ENCODE results near the gene SPINT2. TPM values are rescaled to one million over a fixed set of nuclear protein-coding genes. Genes with fewer than 3 reads are reported as not detected.

Gene SPINT2
- total RNA-seq, 2 donors from 2014 or later: 6.9 to 9.1 TPM

DNA sequence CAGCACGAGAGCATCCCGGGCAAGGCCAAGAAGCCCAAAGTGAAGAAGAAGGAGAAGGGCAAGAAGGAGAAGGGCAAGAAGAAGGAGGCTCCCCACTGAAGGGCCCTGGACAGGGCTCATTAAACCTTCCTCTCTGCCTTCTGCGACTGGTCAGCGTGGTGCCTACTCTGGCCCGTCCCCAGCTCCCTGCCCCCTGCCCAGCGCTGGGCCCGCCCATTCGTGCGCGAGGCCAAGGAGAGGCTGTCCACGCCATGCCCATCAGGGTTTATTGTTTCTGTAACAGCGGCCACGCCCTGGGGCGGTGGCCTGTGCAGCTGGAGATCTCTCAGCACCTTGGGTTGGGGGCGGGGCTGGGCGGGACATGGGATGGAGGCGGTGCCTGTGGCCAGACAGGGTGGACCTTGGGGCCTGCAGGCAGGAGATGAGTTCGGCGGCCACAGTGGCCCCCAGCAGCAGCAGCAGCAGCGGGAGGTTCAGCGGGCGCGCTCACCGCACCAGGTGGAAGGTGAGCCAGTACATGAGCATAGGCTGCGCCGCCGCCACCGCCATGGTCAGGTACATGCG lies 40.6 kb downstream of the SPINT2 start:
- Mint-ChIP-seq H3K9me3 (no peaks in the 10 kb centered on the region), H3K27ac (no peak overlapping the region), H3K4me3 (no peak overlapping the region), H3K36me3 (no peaks in the 10 kb centered on the region), H3K27me3 (no peaks in the 10 kb centered on the region), H3K4me1 (ENCODE audit: low read depth in 2 of 2) (peaks cover 0 to 3% of the 10 kb centered on the region in 2 donors)
- DNase-seq (ENCODE audit: low spot score): no peak
- ATAC-seq: no peak

DNA sequence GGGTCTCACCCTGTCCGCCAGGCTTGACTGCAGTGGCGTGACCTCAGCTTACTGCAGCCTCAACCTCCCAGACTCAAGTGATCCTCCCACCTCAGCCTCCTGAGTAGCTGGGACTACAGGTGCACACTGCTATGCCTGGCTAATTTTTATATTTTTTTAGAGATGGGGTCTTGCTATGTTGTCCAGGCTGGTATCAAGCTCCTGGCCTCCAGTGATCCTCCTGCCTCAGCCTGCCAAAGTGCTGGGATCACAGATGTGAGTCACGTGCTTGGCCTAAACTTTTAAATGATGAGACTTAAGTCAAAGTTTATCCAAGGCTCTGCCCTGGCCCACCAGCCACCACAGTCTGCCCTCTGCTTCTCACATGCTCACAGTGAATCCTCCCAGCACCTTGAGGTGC lies 41.9 kb downstream of the SPINT2 start:
- Mint-ChIP-seq H3K9me3 (no peaks in the 10 kb centered on the region), H3K4me3 (no peak overlapping the region), H3K4me1 (ENCODE audit: low read depth in 2 of 2) (peaks cover 6 to 7% of the 10 kb centered on the region in 2 donors), H3K27me3 (no peaks in the 10 kb centered on the region), H3K27ac (no peak overlapping the region), H3K36me3 (no peaks in the 10 kb centered on the region)
- no peak for ATAC-seq
- DNase-seq (ENCODE audit: low spot score): no peak

DNA sequence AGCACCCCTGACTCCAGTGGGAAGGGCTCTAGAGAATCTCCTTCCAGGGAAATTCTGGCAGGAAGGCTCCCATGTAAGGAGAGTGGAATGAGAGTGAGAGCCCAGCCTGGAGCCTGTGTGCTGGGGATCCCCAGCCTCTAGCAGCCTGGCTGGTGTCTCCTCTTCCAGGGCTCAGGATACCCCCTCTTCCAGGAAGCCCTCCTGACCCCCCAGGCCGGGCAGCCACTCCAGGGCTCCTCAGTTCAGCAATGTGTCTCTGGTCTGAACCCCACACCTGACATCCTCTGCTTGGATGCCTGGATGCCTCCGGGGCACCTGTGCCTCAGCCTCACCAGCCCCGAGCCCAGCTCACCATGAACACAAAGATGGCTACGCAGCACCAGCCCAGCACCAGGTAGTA lies 42.7 kb downstream of the SPINT2 start:
- H3K9me3 Mint-ChIP-seq: no peaks in the 10 kb centered on the region
- H3K4me3 Mint-ChIP-seq: no peak overlapping the region
- H3K27me3 Mint-ChIP-seq: no peaks in the 10 kb centered on the region
- no peak overlapping the region for H3K27ac Mint-ChIP-seq
- ATAC-seq (no peak), DNase-seq (ENCODE audit: low spot score) (no peak)
- no peaks in the 10 kb centered on the region for H3K36me3 Mint-ChIP-seq
- H3K4me1 Mint-ChIP-seq (ENCODE audit: low read depth in 2 of 2): peaks cover 6 to 7% of the 10 kb centered on the region in 2 donors

DNA sequence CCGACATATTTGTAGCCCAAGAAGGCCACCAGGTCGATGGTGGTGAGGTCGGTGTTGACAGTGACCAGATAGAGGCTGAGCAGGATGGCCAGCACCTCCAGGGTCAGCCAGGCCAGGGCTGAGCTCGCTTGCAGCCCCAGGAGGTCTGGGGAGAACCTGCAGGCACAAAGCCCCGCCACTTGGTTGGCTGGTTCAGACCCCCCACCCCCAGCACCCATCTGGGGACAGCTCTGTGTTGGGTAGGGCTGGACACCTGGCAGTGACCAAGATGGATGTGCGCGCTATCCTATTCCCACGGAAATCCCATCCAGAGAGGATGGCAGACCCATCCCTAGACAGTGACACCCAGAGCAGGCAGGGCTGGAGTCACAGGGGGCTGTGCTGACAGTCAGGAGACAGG lies 43.2 kb downstream of the SPINT2 start:
- no peaks in the 10 kb centered on the region for H3K27me3 Mint-ChIP-seq
- H3K4me3 Mint-ChIP-seq: no peak overlapping the region
- DNase-seq (ENCODE audit: low spot score) (no peak), ATAC-seq (no peak)
- H3K9me3 Mint-ChIP-seq: no peaks in the 10 kb centered on the region
- H3K36me3 Mint-ChIP-seq: no peaks in the 10 kb centered on the region
- peaks cover 6 to 7% of the 10 kb centered on the region in 2 donors for H3K4me1 Mint-ChIP-seq (ENCODE audit: low read depth in 2 of 2)
- H3K27ac Mint-ChIP-seq: no peak overlapping the region

DNA sequence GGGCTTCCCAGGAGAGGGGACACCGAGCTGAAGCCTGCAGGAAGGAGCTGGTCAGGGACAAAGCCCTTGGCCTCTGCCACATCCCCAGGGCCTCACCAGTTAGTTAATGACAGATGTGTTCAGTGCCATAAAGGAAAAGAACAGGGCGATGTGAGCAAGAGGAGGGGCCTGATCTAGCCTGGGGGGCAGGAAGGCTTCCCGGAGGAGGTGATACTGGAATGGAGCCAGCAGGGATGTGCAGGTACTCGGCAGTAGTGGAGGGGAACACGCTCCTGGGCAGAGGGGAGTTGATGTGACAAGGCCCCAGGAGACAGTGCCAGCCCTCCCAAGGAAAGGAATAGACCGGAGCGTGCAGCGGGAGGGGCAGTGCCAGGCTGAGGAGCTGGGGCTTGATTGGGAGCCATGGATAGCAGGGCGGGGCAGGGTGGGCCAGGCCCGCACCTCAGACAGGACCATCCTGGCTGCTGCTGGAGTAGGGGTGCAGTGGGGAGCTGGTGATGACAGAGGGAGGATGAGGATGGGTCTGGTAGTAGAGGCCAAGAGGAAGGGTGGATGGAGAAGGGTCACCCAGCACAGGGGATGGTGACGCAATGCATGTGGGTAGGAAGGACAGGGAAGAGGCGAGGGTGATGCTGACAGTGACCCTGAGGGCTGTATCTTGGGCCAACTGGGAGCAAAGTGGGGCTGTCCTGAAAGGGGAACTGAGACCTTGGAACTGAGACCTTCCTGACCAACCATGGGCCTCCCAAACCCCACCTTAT lies 43.8 kb downstream of the SPINT2 start:
- H3K27me3 Mint-ChIP-seq: no peaks in the 10 kb centered on the region
- peaks cover 6 to 7% of the 10 kb centered on the region in 2 donors for H3K4me1 Mint-ChIP-seq (ENCODE audit: low read depth in 2 of 2)
- ATAC-seq: no peak
- no peaks in the 10 kb centered on the region for H3K9me3 Mint-ChIP-seq
- DNase-seq (ENCODE audit: low spot score): no peak
- no peaks in the 10 kb centered on the region for H3K36me3 Mint-ChIP-seq
- no peak overlapping the region for H3K4me3 Mint-ChIP-seq
- no peak overlapping the region for H3K27ac Mint-ChIP-seq

DNA sequence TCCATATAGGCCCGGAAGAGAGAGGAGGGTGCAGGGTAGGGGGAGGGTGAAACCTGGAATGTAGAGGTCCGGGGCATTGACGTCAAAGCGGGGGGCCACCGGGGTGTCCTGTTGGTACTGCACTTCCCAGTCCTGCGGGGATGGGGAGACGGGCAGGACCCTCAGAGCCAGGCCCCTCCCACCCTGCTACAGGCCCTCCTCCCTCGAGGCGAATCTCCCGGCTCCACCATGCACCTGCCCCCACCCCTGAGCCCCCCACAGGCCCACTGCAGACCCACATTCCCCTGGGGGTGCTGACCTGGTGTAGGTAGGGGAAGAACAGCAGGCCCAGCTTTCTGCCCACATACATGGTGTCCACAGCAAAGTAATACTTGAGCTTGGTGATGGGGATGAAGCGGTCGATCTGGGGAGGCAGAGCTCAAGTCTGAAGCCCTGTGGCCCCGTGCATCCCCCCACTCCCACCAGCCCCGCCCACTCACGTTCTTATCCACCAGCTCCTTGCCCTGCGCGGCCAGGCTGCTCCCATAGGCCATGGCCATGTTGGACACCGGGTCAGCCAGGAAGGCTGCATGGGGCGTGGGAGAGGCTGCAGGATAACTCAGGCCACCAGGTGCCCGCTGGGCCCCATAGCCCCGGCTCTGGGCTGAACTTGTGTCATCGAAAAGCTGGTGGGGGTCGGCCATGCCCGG lies 44.7 kb downstream of the SPINT2 start:
- no peak for ATAC-seq
- no peak overlapping the region for H3K27ac Mint-ChIP-seq
- H3K27me3 Mint-ChIP-seq: no peaks in the 10 kb centered on the region
- H3K4me3 Mint-ChIP-seq: no peak overlapping the region
- no peaks in the 10 kb centered on the region for H3K9me3 Mint-ChIP-seq
- peaks cover 6 to 7% of the 10 kb centered on the region in 2 donors for H3K4me1 Mint-ChIP-seq (ENCODE audit: low read depth in 2 of 2)
- no peaks in the 10 kb centered on the region for H3K36me3 Mint-ChIP-seq
- DNase-seq (ENCODE audit: low spot score): no peak

DNA sequence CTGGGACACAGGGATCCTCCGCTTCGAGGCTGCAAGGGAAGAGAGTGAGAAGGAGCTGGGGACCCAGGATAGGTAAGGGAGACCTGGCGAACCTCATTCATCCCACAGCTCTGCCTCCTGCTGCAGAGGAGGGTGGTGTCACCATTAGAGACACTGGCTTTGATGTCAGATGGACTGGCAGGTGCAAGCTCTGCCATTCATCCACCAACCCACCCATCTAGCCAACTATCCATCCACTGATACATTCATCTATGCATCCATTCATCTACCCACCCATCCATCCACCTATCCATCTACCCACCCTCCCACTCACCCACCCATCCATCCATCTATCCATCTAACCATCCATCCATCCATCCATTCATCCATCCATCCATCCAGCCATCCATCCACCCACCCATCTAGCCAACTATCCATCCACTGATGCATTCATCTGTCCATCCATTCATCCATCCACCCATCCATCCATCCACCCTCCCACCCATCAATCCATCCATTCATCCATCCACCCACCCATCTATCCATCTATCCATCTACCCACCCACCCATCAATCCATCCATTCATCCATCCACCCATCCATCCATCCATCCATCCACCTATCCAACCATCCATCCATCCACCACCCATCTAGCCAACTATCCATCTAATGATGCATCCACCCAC lies 45.4 kb downstream of the SPINT2 start:
- peaks cover 6 to 7% of the 10 kb centered on the region in 2 donors for H3K4me1 Mint-ChIP-seq (ENCODE audit: low read depth in 2 of 2)
- H3K9me3 Mint-ChIP-seq: no peaks in the 10 kb centered on the region
- no peak for DNase-seq (ENCODE audit: low spot score)
- H3K27me3 Mint-ChIP-seq: no peaks in the 10 kb centered on the region
- H3K36me3 Mint-ChIP-seq: no peaks in the 10 kb centered on the region
- no peak for ATAC-seq
- H3K27ac Mint-ChIP-seq: no peak overlapping the region
- no peak overlapping the region for H3K4me3 Mint-ChIP-seq

DNA sequence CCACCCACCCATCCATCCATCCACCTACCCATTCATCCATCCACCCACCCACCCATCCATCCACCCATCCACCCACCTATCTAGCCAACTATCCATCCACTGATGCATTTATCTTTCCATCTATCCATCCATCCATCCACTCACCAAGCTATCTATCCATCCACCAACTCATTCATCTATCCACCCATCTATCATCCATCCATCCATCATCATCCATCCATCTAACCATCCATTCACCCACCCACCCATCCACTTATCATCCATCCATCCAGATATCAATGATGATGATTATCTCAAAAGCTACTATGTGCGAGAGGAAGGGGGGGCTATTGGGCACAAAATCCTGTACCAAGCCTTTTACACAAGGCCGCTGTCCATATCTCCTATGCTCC lies 45.9 kb downstream of the SPINT2 start:
- no peak for ATAC-seq
- no peak overlapping the region for H3K4me3 Mint-ChIP-seq

DNA sequence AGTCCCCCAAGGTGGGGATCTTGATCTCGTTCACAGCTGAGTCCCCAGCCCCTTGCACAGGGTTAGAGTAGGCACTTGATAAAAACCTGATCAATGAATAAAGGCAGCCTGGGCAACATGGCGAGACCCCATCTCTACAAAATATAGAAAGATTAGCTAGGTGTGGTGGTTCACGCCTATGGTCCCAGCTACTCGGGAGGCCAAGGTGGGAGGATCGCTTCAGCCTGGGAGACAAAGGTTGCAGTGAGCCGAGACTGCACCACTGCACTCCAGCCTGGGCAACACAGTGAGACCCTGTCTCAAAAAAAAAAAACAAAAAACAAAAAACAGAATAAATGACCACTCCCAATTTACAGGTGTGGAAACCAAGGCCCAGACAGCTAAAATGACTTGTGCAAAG lies 46.6 kb downstream of the SPINT2 start:
- Mint-ChIP-seq H3K27ac (no peak overlapping the region), H3K4me1 (ENCODE audit: low read depth in 2 of 2) (peaks cover 6 to 10% of the 10 kb centered on the region in 2 donors), H3K4me3 (no peak overlapping the region), H3K27me3 (no peaks in the 10 kb centered on the region), H3K36me3 (no peaks in the 10 kb centered on the region), H3K9me3 (no peaks in the 10 kb centered on the region)
- DNase-seq (ENCODE audit: low spot score) (no peak), ATAC-seq (no peak)

More for the DNA sequence above, 45.9 kb downstream of the SPINT2 start:
- H3K4me1 Mint-ChIP-seq (ENCODE audit: low read depth in 2 of 2): peaks cover 6 to 9% of the 10 kb centered on the region in 2 donors
- H3K36me3 Mint-ChIP-seq: no peaks in the 10 kb centered on the region
- no peaks in the 10 kb centered on the region for H3K27me3 Mint-ChIP-seq
- DNase-seq (ENCODE audit: low spot score): no peak
- H3K9me3 Mint-ChIP-seq: no peaks in the 10 kb centered on the region
- no peak overlapping the region for H3K27ac Mint-ChIP-seq

DNA sequence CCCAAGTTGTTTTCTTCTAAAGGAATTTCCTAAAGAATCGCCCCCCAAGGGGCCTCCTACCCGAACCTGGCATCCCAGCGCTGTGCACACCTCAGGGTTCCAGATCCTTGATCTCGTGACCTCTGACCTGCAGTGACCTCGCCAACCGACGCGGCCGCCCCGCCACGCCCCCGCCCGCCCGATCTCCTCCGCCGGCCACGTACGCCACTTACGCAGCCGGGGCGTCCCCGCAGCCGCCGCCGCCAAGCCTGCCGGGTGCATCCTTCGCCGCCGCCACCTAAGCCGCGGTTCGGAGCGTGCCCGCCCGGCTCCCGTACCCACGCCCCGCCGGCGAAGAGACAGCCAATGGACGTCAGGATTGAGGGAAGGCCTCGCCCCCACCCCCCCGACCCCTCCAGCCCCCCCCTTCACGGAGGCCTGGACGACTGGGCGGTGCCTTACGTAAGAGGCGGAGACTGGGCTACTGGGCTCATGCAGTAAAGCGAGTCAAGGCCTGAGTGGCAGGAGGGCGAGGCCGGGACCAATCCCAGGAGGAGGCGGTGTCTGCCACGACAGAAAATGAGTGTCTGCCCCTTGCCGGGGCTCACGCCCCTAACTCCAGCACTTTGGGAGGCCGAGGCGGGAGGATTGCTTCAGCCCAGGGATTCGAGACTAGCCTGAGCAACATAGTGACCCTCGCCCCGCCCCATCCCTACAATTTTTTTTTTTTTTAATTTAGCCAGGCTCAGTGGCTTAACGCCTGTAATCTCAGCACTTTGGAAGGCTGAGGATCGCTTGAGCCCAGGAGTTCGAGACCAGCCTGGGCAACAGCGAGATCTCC lies 51.5 kb downstream of the SPINT2 start, which contains the start of gene YIF1B:
YIF1B (minus strand) TSS at position 291 of the 820 bp plus-strand sequence; CDS start at position 261, 30 bp downstream.
- Mint-ChIP-seq H3K9me3 (no peaks in the 10 kb centered on the region), H3K27ac (peak within 1 kb of the TSS; percentile 89 to 92)

DNA sequence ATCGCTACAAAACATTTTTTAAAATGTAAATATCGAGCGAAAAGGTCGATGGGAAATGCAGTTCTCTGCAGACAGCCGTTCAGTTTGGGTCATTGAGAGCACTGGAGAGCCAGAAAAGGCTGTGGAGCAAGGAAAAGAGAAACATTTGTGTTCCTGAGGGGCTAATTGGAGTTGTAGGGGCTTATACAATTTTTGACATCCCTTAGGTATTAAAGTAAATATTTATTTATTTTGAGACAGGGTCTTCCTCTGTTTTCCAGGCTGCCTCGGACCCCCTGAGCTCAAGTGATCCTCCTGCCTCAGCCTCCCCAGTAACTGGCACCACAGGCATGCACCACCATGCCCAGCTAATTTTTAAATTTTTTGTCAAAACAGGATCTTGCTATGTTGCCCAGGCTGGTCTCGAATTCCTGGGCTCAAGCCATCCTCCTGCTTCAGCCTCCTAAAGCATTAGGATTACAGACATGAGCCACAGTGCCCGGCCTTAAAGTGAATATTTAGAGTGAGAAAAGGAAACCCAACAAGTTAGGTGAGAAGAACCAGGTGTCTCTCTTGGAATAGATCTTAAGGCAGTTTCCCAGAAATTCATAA lies 52.2 kb downstream of the SPINT2 start:
- DNase-seq (ENCODE audit: low spot score) (no peak), ATAC-seq (no peak)
- Mint-ChIP-seq H3K4me1 (ENCODE audit: low read depth in 2 of 2) (peaks cover 25 to 28% of the 10 kb centered on the region in 2 donors), H3K4me3 (peak overlapping the region; percentile 96), H3K27ac (peak overlapping the region; percentile 89 to 92), H3K27me3 (peaks cover 0 to 2% of the 10 kb centered on the region in 2 donors), H3K9me3 (no peaks in the 10 kb centered on the region), H3K36me3 (no peaks in the 10 kb centered on the region)

More for the DNA sequence above, 51.5 kb downstream of the SPINT2 start, which contains the start of gene YIF1B:
- peak within 1 kb of the TSS; percentile 96 for H3K4me3 Mint-ChIP-seq
- DNase-seq (ENCODE audit: low spot score) (peak; percentile 96), ATAC-seq (peak; percentile 96)
- H3K36me3 Mint-ChIP-seq: no peaks in the 10 kb centered on the region
- peaks cover 0 to 2% of the 10 kb centered on the region in 2 donors for H3K27me3 Mint-ChIP-seq
- peaks cover 22% of the 10 kb centered on the region in 2 donors for H3K4me1 Mint-ChIP-seq (ENCODE audit: low read depth in 2 of 2)

DNA sequence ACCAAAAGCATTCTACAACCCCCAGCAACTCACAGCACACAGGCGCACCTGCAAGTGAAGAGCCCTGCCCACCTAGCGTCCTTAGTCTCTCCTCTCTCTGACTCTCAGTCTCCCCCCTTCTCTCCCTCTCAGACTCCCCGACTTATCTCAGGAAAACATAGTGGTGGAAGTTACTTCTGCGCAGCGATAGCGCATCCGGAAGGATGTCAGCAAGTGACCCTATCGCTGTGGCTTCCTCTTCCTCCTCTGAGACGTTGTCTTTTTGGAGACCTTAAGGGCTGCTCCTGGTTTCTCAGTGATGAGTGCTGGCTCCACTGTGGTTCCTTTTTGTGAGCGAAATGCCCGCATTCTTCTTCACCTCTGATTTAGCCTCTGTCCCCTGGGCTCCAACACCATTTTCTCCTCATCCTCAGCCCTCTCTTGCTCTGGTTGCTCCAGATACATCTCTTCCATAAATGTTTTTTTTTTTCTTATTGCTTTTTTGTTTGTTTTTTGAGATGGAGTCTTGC lies 52.8 kb downstream of the SPINT2 start:
- peak overlapping the region; percentile 96 for H3K4me3 Mint-ChIP-seq
- no peak for DNase-seq (ENCODE audit: low spot score)
- peak overlapping the region; percentile 89 to 92 for H3K27ac Mint-ChIP-seq
- no peaks in the 10 kb centered on the region for H3K9me3 Mint-ChIP-seq
- no peak for ATAC-seq
- peaks cover 0 to 2% of the 10 kb centered on the region in 2 donors for H3K27me3 Mint-ChIP-seq
- peaks cover 27 to 34% of the 10 kb centered on the region in 2 donors for H3K4me1 Mint-ChIP-seq (ENCODE audit: low read depth in 2 of 2)
- H3K36me3 Mint-ChIP-seq: no peaks in the 10 kb centered on the region

All from natural killer cell treated with Interleukin-12 subunit alpha and Interleukin-12 subunit beta and Interleukin-15 and Interleukin-18, amount 100 ng/mL, for 72 hours (primary cell).